ENCODE measurements around the gene NPHP4.
A peak's percentile ranks its signal among the peaks of the same experiment; 100 is the strongest.
"Not testable (repeated sequence)": the region's sequence is repeated elsewhere in the genome, so short reads cannot be mapped to it uniquely, and the experiment has no call there.

NPHP4 gene

GRCh38 chr1:5907386-5907785, 84.8 kb downstream of the NPHP4 start:
- no peak for DNase-seq (ENCODE audit: low read depth in 1 of 2, low spot score in 1 of 2)
- TF ChIP-seq JUND (IDR thresholded peaks at IDR 0.05; ENCODE audit: low read depth): no peak
- in situ Hi-C loops (cut with HindIII; ENCODE audit: low pct_unique_long_range_greater_than_20kb, low sequenced_read_pairs): no loop called here

- in situ Hi-C loops (cut with HindIII; ENCODE audit: low pct_unique_long_range_greater_than_20kb, low sequenced_read_pairs): no loop called here
- no peak for TF ChIP-seq JUND (IDR thresholded peaks at IDR 0.05; ENCODE audit: low read depth)
- no peak for DNase-seq (ENCODE audit: low read depth in 1 of 2, low spot score in 1 of 2)
Observed at GRCh38 chr1:5906966-5907365, 85.3 kb downstream of the NPHP4 start.

- TF ChIP-seq JUND (IDR thresholded peaks at IDR 0.05; ENCODE audit: low read depth): no peak
- no peak for DNase-seq (ENCODE audit: low read depth in 1 of 2, low spot score in 1 of 2)
- in situ Hi-C loops (cut with HindIII; ENCODE audit: low pct_unique_long_range_greater_than_20kb, low sequenced_read_pairs): no loop called here
Observed at GRCh38 chr1:5906116-5906515, 86.1 kb downstream of the NPHP4 start.

- in situ Hi-C loops (cut with HindIII; ENCODE audit: low pct_unique_long_range_greater_than_20kb, low sequenced_read_pairs): no loop called here
- no peak for TF ChIP-seq JUND (IDR thresholded peaks at IDR 0.05; ENCODE audit: low read depth)
- no peak for DNase-seq (ENCODE audit: low read depth in 1 of 2, low spot score in 1 of 2)
Observed at GRCh38 chr1:5905436-5905835, 86.8 kb downstream of the NPHP4 start.

GRCh38 chr1:5904551-5904950, 87.7 kb downstream of the NPHP4 start:
- no peak for TF ChIP-seq JUND (IDR thresholded peaks at IDR 0.05; ENCODE audit: low read depth)
- DNase-seq (ENCODE audit: low read depth in 1 of 2, low spot score in 1 of 2): no peak
- in situ Hi-C loops (cut with HindIII; ENCODE audit: low pct_unique_long_range_greater_than_20kb, low sequenced_read_pairs): no loop called here

GRCh38 chr1:5903680-5904079, 88.5 kb downstream of the NPHP4 start:
- no peak for DNase-seq (ENCODE audit: low read depth in 1 of 2, low spot score in 1 of 2)
- no peak for TF ChIP-seq JUND (IDR thresholded peaks at IDR 0.05; ENCODE audit: low read depth)
- in situ Hi-C loops (cut with HindIII; ENCODE audit: low pct_unique_long_range_greater_than_20kb, low sequenced_read_pairs): no loop called here

- in situ Hi-C loops (cut with HindIII; ENCODE audit: low pct_unique_long_range_greater_than_20kb, low sequenced_read_pairs): no loop called here
- no peak for DNase-seq (ENCODE audit: low read depth in 1 of 2, low spot score in 1 of 2)
- TF ChIP-seq JUND (IDR thresholded peaks at IDR 0.05; ENCODE audit: low read depth): no peak
Observed at GRCh38 chr1:5903031-5903430, 89.2 kb downstream of the NPHP4 start.

GRCh38 chr1:5901841-5902240, 90.4 kb downstream of the NPHP4 start:
- DNase-seq (ENCODE audit: low read depth in 1 of 2, low spot score in 1 of 2): no peak
- no peak for TF ChIP-seq JUND (IDR thresholded peaks at IDR 0.05; ENCODE audit: low read depth)
- in situ Hi-C loops (cut with HindIII; ENCODE audit: low pct_unique_long_range_greater_than_20kb, low sequenced_read_pairs): no loop called here

- in situ Hi-C loops (cut with HindIII; ENCODE audit: low pct_unique_long_range_greater_than_20kb, low sequenced_read_pairs): no loop called here
- DNase-seq (ENCODE audit: low read depth in 1 of 2, low spot score in 1 of 2): no peak
- TF ChIP-seq JUND (IDR thresholded peaks at IDR 0.05; ENCODE audit: low read depth): no peak
Observed at GRCh38 chr1:5901150-5901549, 91.1 kb downstream of the NPHP4 start.

- in situ Hi-C loops (cut with HindIII; ENCODE audit: low pct_unique_long_range_greater_than_20kb, low sequenced_read_pairs): no loop called here
- DNase-seq (ENCODE audit: low read depth in 1 of 2, low spot score in 1 of 2): no peak
- TF ChIP-seq JUND (IDR thresholded peaks at IDR 0.05; ENCODE audit: low read depth): no peak
Observed at GRCh38 chr1:5898266-5898665, 94.0 kb downstream of the NPHP4 start.

GRCh38 chr1:5896706-5897660, 95.2 kb downstream of the NPHP4 start:
- in situ Hi-C loops (cut with HindIII; ENCODE audit: low pct_unique_long_range_greater_than_20kb, low sequenced_read_pairs): no loop called here
- no peak for TF ChIP-seq JUND (IDR thresholded peaks at IDR 0.05; ENCODE audit: low read depth)
- no peak for DNase-seq (ENCODE audit: low read depth in 1 of 2, low spot score in 1 of 2)

GRCh38 chr1:5895446-5896406, 96.5 kb downstream of the NPHP4 start:
- DNase-seq (ENCODE audit: low read depth in 1 of 2, low spot score in 1 of 2): no peak
- TF ChIP-seq JUND (IDR thresholded peaks at IDR 0.05; ENCODE audit: low read depth): no peak
- in situ Hi-C loops (cut with HindIII; ENCODE audit: low pct_unique_long_range_greater_than_20kb, low sequenced_read_pairs): no loop called here

GRCh38 chr1:5893699-5894278, 98.4 kb downstream of the NPHP4 start:
- in situ Hi-C loops (cut with HindIII; ENCODE audit: low pct_unique_long_range_greater_than_20kb, low sequenced_read_pairs): not testable (repeated sequence)
- peak in 1 of 2 experiments; percentile 44 for DNase-seq (ENCODE audit: low read depth in 1 of 2, low spot score in 1 of 2)

All from T47D (cell line).